RWPE2 (cell line): ENCODE data around the gene TAF5.
"Not testable (repeated sequence)": the region's sequence is repeated elsewhere in the genome, so short reads cannot be mapped to it uniquely, and the experiment has no call there.

Experiments
- ATAC-seq: fragments of 200-7000 bp; cut with Tn5 transposase; 3 replicates; pipeline ENCODE4 v1.9.1; 2021; ENCODE audit warnings: low read depth
- DNase-seq: peaks from one replicate; pipeline ENCODE4 v3.0.0-alpha.2; 2020; ENCODE audit warnings: low spot score
- H3K27ac ChIP-seq: fragments of 450-650 bp; 2 replicates; pipeline ENCODE4 v1.5.1; 2017; ENCODE audit warnings: mild to moderate bottlenecking; ENCODE audit not compliant: poor library complexity, severe bottlenecking
- H3K27me3 ChIP-seq: fragments of 250-450 bp; sonication (Bioruptor Pico); 2 replicates; pipeline ENCODE4 v1.5.1; 2021; ENCODE audit warnings: mild to moderate bottlenecking, moderate library complexity; ENCODE audit not compliant: insufficient read depth, poor library complexity, severe bottlenecking
- H3K36me3 ChIP-seq: fragments of 250-450 bp; sonication (Bioruptor Pico); 2 replicates; pipeline ENCODE4 v1.5.1; 2020; ENCODE audit warnings: low read depth, mild to moderate bottlenecking, moderate library complexity
- H3K4me1 ChIP-seq: fragments of 250-450 bp; sonication (Bioruptor Pico); 2 replicates; pipeline ENCODE4 v1.5.1; 2021; ENCODE audit warnings: mild to moderate bottlenecking, moderate library complexity; ENCODE audit not compliant: insufficient read depth, poor library complexity, severe bottlenecking
- H3K4me3 ChIP-seq: fragments of 250-450 bp; sonication (Bioruptor Pico); 2 replicates; pipeline ENCODE4 v1.5.1; 2021; ENCODE audit warnings: mild to moderate bottlenecking, moderate library complexity; ENCODE audit not compliant: severe bottlenecking
- H3K9me3 ChIP-seq: fragments of 250-450 bp; sonication (Bioruptor Pico); 2 replicates; pipeline ENCODE4 v1.5.1; 2021; ENCODE audit warnings: mild to moderate bottlenecking, moderate library complexity; ENCODE audit not compliant: severe bottlenecking
- TF ChIP-seq, protein P1 (sequence below): fragments of 450-650 bp; IDR thresholded peaks from one replicate; pipeline ENCODE4 v1.5.1; 2017; ENCODE audit warnings: mild to moderate bottlenecking, moderate library complexity; ENCODE audit not compliant: poor library complexity, severe bottlenecking

TAF5 gene

GRCh38 chr10:103350175-103350516 lies 17.6 kb upstream of the TAF5 start:
- ATAC-seq = no peak
- H3K4me1 ChIP-seq = no peaks in the 10 kb centered on the region
- H3K27me3 ChIP-seq = no peaks in the 10 kb centered on the region
- peaks cover 41% of the 10 kb centered on the region for H3K36me3 ChIP-seq
- H3K4me3 ChIP-seq = peak overlapping the region; percentile 51
- TF ChIP-seq, protein P1, sequence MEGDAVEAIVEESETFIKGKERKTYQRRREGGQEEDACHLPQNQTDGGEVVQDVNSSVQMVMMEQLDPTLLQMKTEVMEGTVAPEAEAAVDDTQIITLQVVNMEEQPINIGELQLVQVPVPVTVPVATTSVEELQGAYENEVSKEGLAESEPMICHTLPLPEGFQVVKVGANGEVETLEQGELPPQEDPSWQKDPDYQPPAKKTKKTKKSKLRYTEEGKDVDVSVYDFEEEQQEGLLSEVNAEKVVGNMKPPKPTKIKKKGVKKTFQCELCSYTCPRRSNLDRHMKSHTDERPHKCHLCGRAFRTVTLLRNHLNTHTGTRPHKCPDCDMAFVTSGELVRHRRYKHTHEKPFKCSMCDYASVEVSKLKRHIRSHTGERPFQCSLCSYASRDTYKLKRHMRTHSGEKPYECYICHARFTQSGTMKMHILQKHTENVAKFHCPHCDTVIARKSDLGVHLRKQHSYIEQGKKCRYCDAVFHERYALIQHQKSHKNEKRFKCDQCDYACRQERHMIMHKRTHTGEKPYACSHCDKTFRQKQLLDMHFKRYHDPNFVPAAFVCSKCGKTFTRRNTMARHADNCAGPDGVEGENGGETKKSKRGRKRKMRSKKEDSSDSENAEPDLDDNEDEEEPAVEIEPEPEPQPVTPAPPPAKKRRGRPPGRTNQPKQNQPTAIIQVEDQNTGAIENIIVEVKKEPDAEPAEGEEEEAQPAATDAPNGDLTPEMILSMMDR = no peak
- peak overlapping the region; percentile 52 for H3K27ac ChIP-seq
- no peaks in the 10 kb centered on the region for H3K9me3 ChIP-seq
- no peak for DNase-seq

DNA sequence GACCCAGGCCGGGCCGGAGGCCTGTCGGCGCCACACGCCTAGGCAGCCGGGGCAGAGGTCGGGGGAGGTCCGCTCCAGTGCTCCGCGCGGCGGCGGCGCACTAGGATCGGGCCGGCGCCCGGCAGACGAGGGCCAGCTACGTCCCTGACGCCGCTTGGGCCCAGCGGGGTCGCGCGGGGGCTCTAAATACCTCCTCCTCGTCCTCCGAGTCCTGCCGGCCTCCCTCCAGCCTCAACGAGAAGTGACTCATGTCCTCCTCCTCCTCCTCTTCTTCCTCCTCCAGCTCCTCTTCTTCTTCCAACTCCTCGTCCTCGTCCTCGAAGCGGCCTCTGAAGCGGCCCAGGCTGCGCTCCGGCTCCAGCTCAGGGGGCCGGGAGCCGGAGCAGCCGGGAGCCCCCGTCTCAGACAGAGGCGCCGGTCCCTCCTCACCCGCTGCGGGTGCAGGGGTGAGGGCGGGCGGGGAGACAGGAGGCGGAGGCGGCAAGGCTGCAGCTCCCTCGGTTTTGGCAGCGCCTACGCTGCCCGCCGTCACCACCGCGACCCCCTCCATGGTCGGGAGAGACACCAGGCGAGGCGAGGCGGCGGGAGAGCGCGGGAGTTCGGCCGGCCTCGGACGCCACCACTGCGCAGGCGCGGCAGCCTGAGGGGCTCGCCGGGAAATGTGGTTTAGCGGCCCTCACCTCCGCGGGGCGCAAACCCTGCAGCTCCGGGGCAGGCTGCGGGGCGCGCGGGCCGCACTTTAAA lies 17.1 kb upstream of the TAF5 start, which contains the start of gene PCGF6:
PCGF6 (minus strand) TSS at position 624 of the 744 bp plus-strand sequence; CDS start at position 550, 74 bp downstream.
- DNase-seq = peak; percentile 76
- TF ChIP-seq, protein P1 = peak; percentile 7
- H3K27ac ChIP-seq = peak within 1 kb of the TSS; percentile 52

DNA sequence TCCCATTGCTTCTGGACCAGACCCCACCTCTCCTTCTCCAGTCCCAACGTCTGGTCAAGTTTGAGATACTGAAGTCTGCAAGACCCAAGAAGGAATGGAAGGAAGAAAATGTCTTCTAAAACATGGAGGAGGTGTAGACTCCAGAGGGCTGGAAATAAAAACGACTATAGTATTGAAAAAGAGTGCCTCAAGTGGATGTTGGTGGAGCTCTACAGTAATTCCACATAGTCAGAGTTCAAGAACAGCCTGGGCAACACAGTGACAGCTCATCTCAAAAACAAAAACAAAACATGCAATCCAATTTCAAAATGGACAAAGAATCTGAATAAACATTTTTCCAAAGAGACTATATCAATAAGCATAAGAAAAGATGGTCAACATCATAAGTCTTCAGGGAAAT lies 14.5 kb upstream of the TAF5 start:
- ATAC-seq (no peak), DNase-seq (no peak)
- H3K36me3 ChIP-seq = peaks cover 10% of the 10 kb centered on the region
- H3K4me3 ChIP-seq = no peak overlapping the region
- TF ChIP-seq, protein P1 = no peak
- H3K9me3 ChIP-seq = no peaks in the 10 kb centered on the region
- peaks cover 3% of the 10 kb centered on the region for H3K4me1 ChIP-seq
- no peak overlapping the region for H3K27ac ChIP-seq
- H3K27me3 ChIP-seq = no peaks in the 10 kb centered on the region

More for the DNA sequence above, 17.1 kb upstream of the TAF5 start, which contains the start of gene PCGF6:
- ATAC-seq = peak; percentile 95
- Histone ChIP-seq H3K4me1 (no peaks in the 10 kb centered on the region), H3K4me3 (peak within 1 kb of the TSS; percentile 51), H3K36me3 (peaks cover 36% of the 10 kb centered on the region), H3K27me3 (no peaks in the 10 kb centered on the region), H3K9me3 (no peaks in the 10 kb centered on the region)

DNA sequence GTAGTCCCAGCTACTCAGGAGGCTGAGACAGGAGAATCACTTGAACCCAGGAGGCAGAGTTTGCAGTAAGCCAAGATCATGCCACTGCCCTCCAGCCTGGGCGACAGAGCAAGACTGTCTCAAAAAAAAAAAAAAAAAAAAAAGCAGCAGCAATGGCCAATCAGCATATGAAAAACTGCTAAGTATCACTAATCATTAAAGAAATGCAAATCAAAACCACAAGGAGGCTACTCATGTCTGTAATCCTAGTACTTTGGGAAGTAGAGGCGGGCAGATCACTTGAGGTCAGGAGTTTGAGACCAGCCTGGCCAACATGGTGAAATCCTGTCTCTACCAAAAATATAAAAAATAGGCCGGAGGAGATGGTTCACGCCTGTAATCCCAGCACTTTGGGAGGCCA lies 13.2 kb upstream of the TAF5 start:
- not testable (repeated sequence) for H3K36me3 ChIP-seq, H3K4me1 ChIP-seq, H3K4me3 ChIP-seq, H3K9me3 ChIP-seq, DNase-seq, H3K27ac ChIP-seq, H3K27me3 ChIP-seq, ATAC-seq

- H3K4me1 ChIP-seq = peaks cover 8% of the 10 kb centered on the region
- no peak overlapping the region for H3K4me3 ChIP-seq
- no peaks in the 10 kb centered on the region for H3K27me3 ChIP-seq
- H3K36me3 ChIP-seq = no peaks in the 10 kb centered on the region
- no peaks in the 10 kb centered on the region for H3K9me3 ChIP-seq
- TF ChIP-seq, protein P1 = no peak
- 0 out of 3 replicates have a peak, but pooled peaks have one; percentile 6 for ATAC-seq
- DNase-seq = no peak
- H3K27ac ChIP-seq = no peak overlapping the region
These were observed 11.7 kb upstream of the TAF5 start for GRCh38 chr10:103355906-103356599.

DNA sequence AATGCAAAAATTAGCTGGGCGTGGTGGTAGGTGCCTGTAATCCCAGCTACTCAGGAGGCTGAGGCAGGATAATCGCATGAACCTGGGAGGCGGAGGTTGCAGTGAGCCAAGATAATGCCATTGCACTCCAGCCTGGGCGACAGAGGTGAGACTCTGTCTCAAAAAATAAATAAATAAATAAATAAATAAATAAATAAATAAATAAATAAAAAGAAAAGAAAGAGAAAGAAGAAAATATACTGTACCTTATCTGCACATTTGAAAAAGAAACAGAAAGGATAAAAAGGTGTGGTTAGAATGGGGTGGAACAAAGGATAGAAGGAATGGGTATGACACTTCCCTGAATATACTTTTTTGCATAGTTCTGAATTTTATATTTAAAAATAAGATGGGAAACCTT lies 8.3 kb upstream of the TAF5 start:
- not testable (repeated sequence) for H3K27me3 ChIP-seq, H3K27ac ChIP-seq, H3K4me1 ChIP-seq, DNase-seq, H3K9me3 ChIP-seq, H3K36me3 ChIP-seq, ATAC-seq, H3K4me3 ChIP-seq

GRCh38 chr10:103360791-103361190 lies 7.0 kb upstream of the TAF5 start:
- not testable (repeated sequence) for H3K4me3 ChIP-seq, H3K4me1 ChIP-seq, H3K36me3 ChIP-seq, H3K9me3 ChIP-seq, H3K27me3 ChIP-seq, H3K27ac ChIP-seq
- DNase-seq (peak; percentile 71), ATAC-seq (peak; percentile 78)
